Raji (cell line): ENCODE data around the gene EMC8.

ENCODE experiments used
- POLR2A ChIP-seq: IDR thresholded peaks from 2 replicates; pipeline ENCODE4 v1.6.1; 2011; ENCODE audit warnings: low read depth, low read length, control low read depth; ENCODE audit not compliant: insufficient read depth

Gene EMC8

DNA sequence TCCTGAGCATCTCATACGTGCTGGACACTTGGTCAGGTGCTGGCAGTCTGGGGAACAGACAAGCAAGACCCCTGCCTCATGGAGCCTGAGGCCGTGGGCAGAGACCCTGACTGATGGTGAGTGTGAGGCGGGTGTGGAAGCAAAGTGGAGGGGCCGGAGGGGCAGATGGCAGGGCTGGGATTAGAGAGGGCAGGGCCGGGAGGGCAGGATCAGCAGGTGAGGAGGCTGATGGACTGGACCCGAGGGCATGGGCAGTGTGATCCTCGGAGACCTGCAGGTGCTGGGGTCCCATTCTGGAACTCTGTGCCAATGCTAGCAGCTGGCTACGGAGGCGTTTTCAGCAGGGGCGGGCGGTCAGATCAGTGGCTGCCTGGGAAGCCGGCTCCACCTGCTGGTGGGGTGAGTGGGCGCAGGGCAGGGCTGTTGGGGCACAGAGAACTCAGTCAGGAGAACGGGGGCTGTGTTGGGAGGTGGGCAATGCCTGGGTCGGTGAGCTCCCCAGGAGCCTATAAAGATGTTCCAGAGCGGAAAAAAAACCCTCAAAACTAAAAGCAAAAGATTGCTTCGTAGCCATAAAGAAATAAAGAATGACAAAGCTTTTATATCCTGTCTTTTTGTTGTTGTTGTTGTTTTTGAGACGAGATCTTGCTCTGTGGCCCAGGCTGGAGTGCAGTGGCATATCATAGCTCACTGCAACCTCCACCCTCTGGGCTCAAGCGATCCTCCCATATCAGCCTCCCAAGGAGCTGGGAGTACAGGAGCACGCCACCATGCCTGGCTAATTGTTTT lies 39.5 kb downstream of the EMC8 start:
- no peak for TF ChIP-seq POLR2A

DNA sequence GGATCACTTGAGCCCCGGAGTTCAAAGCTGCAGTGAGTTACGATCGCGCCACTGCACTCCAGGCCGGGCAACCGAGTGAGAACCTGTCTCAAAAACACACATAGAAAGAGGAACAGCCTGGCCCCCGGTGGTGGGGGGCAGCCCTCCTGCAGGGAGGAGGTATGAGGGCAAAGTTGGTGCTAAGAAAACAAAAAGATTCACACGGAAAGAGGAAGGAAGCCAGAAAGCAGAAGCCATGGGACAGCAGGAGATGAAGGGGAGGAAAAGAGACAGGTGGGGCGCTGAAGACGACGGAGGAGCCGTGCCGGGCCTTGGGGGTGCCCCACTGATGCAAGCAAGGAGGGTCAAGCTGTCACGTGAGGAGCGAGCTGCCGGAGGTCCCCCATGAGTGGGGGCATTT lies 40.2 kb downstream of the EMC8 start:
- no peak for TF ChIP-seq POLR2A

- TF ChIP-seq POLR2A, result no peak
Observed at GRCh38 chr16:85757341-85757822, 42.0 kb downstream of the EMC8 start.

- peak; percentile 37; the same call in 1 of the 2 replicates for TF ChIP-seq POLR2A
Observed at GRCh38 chr16:85755929-85756768, 43.2 kb downstream of the EMC8 start.

- TF ChIP-seq POLR2A, result no peak
Observed at GRCh38 chr16:85754413-85754812, 44.9 kb downstream of the EMC8 start.

DNA sequence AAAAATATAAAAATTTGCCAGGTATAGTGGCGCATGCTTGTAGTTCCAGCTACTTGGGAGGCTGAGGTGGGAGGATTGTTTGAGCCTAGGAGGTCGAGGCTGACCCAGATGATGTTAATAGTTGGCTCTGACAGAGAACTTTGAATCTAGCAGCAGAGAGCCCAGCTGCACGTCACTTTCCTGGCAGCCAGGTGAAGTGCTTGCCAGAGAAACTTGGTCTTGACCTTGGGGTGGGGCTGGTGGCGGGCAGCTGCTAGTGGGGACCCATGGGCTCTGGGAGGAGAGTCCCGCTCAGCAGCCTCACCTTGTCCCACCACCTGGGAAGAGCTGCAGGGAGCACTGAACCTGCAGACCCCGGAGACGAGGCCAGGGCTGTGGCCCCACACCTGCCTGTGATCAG lies 45.4 kb downstream of the EMC8 start:
- TF ChIP-seq POLR2A, result no peak

DNA sequence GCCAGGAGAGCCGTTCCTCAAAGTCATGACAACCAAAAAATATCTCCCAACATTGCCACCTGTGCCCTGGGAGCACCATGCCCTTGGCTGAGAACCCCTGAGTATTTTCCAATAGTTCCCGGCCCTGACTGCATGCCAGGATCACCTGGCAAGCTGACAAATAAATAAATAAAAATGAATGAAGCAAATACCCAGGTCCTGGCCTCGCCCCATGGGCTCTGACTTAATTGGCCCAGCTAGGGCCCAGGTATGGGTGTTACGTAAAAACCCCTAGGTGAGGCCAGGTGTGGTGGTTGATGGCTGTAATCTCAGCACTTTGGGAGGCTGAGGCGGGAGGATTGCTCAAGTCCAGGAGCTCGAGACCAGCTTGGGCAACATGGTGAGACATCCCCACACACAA lies 45.8 kb downstream of the EMC8 start:
- TF ChIP-seq POLR2A, result no peak

- no peak for TF ChIP-seq POLR2A
Observed at GRCh38 chr16:85752511-85753420, 46.6 kb downstream of the EMC8 start.

GRCh38 chr16:85751698-85752501 lies 47.4 kb downstream of the EMC8 start:
- no peak for TF ChIP-seq POLR2A

DNA sequence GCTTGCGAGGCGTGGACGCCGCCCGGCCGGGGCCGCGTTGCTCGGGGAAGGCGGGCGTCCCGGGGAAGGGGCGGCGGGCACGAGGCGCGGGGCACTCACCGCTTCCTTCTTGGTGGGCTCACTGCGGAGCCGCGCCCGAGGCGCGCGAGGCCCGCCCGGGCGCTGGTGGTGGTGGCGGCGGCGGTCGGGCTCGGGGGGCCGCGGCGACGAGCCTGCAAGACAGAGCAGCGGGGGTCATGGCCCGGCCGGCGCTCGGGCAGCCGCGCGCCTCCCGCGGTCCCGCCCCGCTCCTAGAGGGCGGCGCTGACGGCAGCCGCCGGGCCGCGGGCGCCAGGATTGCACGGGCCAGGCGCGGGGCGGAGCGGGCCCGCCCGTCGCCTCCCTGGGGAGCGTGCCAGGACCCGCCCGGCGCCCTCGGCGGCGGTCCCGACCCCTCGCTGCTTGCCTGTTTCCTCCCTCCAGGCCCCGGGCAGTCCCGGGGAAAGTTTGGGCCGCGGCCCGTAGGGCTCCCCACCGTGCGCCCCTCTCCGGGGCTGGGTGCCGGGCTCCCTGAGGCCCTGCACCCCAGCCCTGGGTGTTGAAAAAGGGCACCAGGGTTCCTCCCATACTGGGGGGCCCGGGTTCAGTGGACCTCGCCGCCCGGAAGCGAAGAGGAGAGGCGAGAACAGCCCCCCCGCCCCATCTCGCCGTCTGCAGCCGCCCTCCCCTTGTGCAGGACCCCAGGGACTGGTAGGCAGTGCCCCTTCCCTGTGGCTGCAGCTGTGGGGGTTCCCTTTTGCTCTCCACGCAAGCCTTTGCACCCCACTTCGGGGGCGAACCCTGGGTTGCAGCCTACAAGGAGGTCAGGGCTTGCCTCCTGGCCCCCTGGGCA lies 48.3 kb downstream of the EMC8 start, which contains the start of gene C16orf74:
TSS of gene C16orf74 (minus strand) at position 270 of the 871 bp plus-strand sequence. CDS start 15,879 bp downstream, outside the sequence.
- TF ChIP-seq POLR2A, result no peak

DNA sequence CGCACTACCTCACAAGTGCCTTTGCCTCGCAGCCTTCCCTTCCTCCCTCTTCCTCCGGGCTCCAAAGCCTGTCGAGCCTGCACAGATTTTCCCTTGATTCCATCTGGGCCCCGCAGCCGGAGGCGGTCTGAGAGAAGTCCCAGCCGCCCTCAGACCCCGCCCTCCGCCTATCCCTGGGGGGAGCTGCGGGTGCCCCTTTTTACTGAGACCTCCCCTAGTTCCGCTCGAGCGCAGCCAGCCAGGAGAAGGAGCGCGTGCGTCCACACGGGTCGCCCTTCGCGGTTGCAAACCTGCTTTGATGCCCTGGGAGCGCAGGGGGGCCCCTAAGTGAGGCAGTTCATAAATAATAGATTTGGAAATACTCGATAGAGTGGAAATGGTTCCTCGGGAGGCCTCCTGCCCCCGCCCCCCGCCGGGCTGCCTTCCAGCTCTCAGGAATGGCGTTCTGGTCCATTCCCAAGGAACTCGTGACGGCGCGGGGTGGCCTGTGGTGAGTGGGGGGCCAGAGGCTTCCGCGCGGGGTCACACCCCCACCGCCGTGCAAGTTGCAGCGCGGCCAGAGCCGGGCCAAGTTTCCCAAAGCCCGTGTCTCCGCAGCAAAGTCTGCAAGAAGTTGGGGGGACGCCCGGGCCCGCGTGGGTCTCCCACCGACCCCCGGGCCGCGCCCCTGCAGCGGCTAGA lies 49.1 kb downstream of the EMC8 start:
- no peak for TF ChIP-seq POLR2A

DNA sequence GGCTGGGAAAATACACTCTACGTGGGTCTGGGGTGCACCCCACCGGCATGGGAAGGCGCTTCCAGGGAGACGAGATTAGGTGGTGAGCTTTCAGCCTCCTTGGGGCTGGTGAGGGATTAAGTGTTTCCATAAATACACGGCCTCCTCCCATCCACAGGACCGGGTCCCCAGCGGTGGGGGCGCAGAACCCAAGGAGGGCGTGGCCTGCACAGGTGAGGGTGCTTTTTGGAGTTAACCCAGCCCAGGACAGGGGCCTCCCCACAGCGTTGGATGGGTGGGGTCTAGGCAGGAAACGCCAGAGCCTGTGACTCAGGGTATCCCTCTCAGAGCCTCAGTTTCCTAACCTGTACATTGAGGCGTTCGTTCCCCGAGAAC lies 49.6 kb downstream of the EMC8 start:
- no peak for TF ChIP-seq POLR2A
